GM23338 (cell line): ENCODE measurements around the gene TMEM50A.
"Not testable (repeated sequence)": the region's sequence is repeated elsewhere in the genome, so short reads cannot be mapped to it uniquely, and the experiment has no call there.

Source experiments
- CREB1 ChIP-seq: fragments of 250-450 bp; sonication (Bioruptor Pico); IDR thresholded peaks from 2 replicates; pipeline ENCODE4 v1.5.0; 2020; ENCODE audit warnings: low read depth, mild to moderate bottlenecking, moderate library complexity
- CTCF ChIP-seq, 2 experiments: fragments of 200-600 bp in 1 of 2; sonication (generic) in 1 of 2; conservative IDR thresholded peaks; 2 replicates each; pipeline versions ENCODE4 v1.5.1 to v1.6.1; 2016 to 2017; ENCODE audit warnings: antibody characterized with exemption in 2 of 2, low read depth in 2 of 2, mild to moderate bottlenecking in 2 of 2, moderate library complexity in 1 of 2
- EZH2 ChIP-seq: fragments of 200-600 bp; sonication (generic); IDR thresholded peaks from one replicate; pipeline ENCODE4 v1.8.0; 2017; ENCODE audit warnings: antibody characterized with exemption, mild to moderate bottlenecking, low read depth; ENCODE audit not compliant: unreplicated experiment
- EZH2phosphoT487 ChIP-seq: fragments of 200-600 bp; sonication (generic); IDR thresholded peaks from one replicate; pipeline ENCODE4 v1.8.1; 2018; ENCODE audit warnings: antibody characterized with exemption; ENCODE audit not compliant: unreplicated experiment
- JUNB ChIP-seq: IDR thresholded peaks from one replicate; pipeline ENCODE4 v1.6.1; 2016; ENCODE audit warnings: antibody characterized with exemption; ENCODE audit not compliant: unreplicated experiment
- NANOG ChIP-seq: IDR thresholded peaks from 2 replicates; pipeline ENCODE4 v1.6.1; 2016; ENCODE audit warnings: antibody characterized with exemption, borderline replicate concordance
- POLR2AphosphoS5 ChIP-seq: IDR thresholded peaks from 2 replicates; pipeline ENCODE4 v1.6.1; 2016; ENCODE audit warnings: antibody characterized with exemption, low read depth
- REST ChIP-seq: IDR thresholded peaks from one replicate; pipeline ENCODE4 v1.6.1; 2018; ENCODE audit warnings: antibody characterized with exemption; ENCODE audit not compliant: unreplicated experiment
- TF ChIP-seq, protein P1 (sequence below): IDR thresholded peaks from 2 replicates; pipeline ENCODE4 v1.6.1; 2016; ENCODE audit warnings: antibody characterized with exemption

DNA sequence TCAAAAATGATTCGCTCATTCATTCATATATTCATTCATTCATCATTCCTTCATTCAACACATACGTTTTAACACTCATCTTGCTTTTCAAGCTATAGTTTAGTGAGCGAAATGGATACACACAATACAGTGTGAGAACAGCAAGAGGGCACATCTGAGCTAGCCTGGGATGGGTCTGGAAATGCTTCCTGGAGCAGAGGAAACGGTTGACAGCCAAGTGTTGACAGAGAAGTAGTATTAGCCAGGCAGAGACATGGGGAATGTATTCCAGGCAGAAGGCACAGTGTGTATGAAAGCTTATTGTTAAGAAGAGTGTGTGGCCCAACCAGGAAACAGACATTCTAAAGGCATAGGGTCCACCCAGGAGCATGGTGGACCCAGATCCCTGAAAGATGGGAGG is 33.2 kb upstream of the TMEM50A start:
- TF ChIP-seq CTCF (conservative IDR thresholded peaks at IDR 0.05; ENCODE audit: low read depth in 2 of 2); REST; POLR2AphosphoS5; JUNB; EZH2; NANOG; EZH2phosphoT487; CREB1 (CRISPR knock-in tag): not testable (repeated sequence)
- TF ChIP-seq, protein P1, sequence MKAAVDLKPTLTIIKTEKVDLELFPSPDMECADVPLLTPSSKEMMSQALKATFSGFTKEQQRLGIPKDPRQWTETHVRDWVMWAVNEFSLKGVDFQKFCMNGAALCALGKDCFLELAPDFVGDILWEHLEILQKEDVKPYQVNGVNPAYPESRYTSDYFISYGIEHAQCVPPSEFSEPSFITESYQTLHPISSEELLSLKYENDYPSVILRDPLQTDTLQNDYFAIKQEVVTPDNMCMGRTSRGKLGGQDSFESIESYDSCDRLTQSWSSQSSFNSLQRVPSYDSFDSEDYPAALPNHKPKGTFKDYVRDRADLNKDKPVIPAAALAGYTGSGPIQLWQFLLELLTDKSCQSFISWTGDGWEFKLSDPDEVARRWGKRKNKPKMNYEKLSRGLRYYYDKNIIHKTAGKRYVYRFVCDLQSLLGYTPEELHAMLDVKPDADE: not testable (repeated sequence)
